Inflammatory macrophage (primary cell): ENCODE measurements around the gene AP3B2.
"Not testable (repeated sequence)": the region's sequence is repeated elsewhere in the genome, so short reads cannot be mapped to it uniquely, and the experiment has no call there.

Experiments
- DNase-seq, 2 donors: peaks; one replicate each; pipeline ENCODE4 v3.0.0-alpha.2; 2020 to 2022
- total RNA-seq, 18 experiments: gene quantifications; one replicate each; lab custom pipeline; 2026; ENCODE audit warnings: mixed read lengths in 6 of 18, inconsistent platforms in 2 of 18; lab: John Stamatoyannopoulos, UW

The AP3B2 gene, protein sequence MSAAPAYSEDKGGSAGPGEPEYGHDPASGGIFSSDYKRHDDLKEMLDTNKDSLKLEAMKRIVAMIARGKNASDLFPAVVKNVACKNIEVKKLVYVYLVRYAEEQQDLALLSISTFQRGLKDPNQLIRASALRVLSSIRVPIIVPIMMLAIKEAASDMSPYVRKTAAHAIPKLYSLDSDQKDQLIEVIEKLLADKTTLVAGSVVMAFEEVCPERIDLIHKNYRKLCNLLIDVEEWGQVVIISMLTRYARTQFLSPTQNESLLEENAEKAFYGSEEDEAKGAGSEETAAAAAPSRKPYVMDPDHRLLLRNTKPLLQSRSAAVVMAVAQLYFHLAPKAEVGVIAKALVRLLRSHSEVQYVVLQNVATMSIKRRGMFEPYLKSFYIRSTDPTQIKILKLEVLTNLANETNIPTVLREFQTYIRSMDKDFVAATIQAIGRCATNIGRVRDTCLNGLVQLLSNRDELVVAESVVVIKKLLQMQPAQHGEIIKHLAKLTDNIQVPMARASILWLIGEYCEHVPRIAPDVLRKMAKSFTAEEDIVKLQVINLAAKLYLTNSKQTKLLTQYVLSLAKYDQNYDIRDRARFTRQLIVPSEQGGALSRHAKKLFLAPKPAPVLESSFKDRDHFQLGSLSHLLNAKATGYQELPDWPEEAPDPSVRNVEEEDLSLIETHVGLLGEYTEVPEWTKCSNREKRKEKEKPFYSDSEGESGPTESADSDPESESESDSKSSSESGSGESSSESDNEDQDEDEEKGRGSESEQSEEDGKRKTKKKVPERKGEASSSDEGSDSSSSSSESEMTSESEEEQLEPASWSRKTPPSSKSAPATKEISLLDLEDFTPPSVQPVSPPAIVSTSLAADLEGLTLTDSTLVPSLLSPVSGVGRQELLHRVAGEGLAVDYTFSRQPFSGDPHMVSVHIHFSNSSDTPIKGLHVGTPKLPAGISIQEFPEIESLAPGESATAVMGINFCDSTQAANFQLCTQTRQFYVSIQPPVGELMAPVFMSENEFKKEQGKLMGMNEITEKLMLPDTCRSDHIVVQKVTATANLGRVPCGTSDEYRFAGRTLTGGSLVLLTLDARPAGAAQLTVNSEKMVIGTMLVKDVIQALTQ
- 0.04 to 0.80 (median 0.17) reads per million in 18 experiments for total RNA-seq

DNA sequence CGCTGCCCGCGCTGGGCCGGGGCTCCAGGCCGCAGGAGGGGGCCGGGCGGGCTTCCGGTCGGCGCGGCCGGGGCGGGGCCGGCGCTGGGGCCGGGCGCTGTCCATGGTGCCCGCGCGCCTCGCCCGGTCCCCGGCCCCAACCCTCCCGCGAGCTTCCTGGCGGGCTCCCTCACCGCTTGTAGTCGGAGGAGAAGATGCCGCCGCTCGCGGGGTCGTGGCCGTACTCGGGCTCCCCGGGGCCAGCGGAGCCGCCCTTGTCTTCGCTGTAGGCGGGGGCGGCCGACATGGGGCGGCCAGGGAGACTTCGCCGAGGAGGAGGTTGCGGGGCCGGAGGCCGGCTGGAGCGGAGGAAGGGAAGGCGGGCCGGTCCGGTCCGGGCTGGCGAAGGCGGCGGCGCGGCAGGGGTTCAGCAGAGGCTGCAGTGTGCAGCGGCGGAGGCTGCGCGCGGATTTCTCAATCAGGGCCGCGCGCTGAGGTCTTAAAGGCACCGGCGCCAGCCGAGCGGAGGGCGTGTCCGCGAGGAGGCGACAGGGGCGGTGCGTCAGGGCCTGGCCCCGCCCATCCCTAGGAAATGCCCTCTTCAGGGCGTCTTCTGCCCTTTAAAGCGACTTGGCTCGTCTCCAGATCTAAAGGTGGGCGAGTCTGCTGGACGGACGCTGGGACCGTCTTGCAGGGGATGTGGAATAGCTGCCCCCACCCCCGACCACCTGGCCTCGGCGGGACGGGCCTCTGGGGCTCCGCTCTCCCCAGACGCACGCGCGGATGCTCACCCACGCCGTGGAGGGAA, at the start of gene AP3B2:
Gene AP3B2, minus strand, starts transcription at position 455 of the 787 bp plus-strand sequence. Its CDS starts 169 bp downstream, at position 286.
- peak; percentile 74 to 83 for DNase-seq

DNA sequence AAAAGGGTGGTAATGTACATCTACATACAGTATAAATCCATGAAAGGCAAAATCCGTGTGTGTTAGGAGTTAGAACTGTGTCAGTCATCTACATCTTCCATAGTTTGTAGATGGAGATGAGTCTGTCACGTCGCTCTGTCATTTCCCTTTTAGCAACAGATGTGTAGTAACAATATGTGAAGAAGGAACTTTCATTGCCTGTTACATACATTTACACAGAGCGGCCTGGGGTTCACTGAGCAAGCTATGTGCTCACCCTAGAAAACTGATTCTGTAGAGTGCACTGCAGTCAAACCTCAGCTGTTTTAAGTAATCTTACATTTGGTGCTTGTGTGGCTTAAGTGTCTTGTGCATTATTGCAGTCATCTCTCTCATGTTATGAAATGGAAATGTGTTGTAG, 41.6 kb upstream of the AP3B2 start:
- peak; percentile 72 to 76 for DNase-seq

DNA sequence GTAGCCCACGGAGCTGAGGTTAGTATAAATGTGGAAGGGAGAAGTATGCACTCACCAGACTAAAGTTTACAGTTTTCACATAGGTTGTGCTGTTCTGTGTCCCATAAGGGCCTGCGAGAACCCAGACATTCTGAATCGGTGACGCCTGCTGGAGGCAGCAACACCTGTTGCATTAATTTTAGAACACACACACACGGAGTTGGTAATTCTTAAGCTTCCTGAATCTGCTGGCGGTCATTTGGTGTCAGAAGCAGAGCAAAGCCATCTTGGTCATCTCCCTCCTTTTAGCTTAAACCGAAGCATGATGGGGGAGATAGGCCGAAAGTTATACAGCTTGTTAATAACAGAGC, 41.1 kb upstream of the AP3B2 start:
- no peak for DNase-seq

DNA sequence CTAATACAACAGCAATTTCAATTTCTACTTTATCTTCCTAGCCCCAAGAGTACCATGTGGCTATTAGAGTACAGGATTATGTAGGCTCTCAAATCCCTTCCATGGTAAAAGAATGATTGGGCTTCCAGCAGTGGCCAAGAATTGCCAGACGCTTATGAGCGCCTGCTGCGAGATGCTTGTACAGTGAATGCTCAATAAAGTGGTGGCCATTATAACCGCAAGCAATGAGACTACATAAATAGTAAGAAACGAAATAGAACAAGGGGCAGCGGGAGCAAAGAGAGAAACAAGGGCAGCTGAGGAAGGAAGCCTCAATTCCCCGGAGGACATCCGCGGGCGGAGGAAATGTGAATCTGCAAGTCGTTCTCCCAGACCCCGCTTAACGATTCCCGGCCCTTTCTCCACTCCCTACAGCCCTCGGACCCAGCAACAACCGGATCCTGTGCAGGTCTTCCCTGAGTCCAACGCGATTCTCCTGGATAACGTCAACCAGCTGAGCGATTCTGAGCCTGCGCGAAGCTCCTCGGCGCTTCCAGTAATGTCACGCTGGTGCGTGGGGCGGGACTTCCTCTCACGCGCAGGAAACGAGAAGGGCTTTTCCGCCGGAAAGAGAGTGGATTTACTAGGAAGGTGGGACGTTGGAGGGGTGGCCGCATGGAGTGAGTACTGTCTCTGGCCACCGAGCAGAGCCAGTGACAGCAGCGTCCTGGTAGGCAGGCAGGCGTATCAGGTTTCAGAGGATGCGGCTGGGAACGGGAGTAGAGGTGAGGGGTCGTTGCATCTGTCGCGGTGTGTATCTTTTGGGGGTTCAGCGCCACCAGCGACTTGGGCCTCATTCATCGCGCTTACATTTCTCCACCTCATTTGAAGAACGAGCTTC, 40.5 kb upstream of the AP3B2 start:
- peak; percentile 95 to 98 for DNase-seq

DNA sequence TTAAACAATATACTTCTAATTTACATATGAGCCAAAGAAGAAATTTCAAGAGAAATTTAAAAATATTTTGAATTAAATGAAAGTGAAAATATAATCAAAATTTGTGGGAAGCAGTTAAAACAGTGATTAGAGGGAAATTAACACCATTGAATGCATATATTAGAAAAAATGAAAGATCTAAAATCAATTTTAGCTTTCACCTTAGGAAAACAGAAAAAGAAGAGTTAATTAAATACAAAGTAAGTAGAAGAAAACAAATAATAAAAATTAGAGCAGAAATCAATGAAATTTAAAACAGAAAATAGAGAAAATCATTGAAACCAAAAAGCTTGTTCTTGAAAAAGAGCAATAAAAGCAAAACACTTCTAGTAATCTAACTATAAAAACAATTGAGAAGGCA, 38.6 kb upstream of the AP3B2 start:
- DNase-seq, result no peak

DNA sequence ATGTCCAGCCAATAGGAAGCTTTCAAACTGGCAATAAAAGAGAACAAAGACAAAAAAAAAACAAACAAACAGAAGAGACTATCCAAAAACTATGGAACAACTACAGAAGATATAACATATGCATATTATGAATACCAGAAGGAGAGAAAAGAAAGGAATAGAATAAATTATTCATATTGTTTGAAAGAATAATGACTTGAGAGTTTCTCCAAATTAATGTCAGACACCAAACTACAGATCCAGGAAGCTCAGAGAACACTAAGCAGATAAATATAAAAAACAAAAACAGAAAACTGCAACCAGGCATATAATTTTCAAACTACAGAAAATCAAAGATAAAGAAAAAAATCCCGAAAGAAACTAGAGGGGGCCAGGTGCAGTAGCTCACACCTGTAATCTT, 34.1 kb upstream of the AP3B2 start:
- no peak for DNase-seq

DNA sequence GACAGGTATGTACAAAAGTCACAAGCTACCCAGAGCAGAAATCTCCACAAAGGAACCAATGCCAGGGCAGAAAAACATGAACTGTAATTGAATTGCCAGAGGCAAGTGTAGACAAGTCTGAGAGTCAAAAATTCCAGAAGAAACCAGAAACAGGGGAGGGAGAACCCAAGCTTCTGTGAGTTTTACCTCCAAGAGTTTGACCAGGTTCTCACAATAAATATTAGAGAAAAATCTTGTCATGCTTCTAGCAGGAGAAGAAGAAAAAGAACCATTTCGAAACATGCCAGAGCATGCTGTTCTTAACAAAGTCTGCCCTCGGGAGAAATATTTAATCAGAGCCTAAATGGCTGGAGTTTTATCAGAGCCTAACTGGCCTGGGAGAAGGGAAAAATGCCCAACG, 32.5 kb upstream of the AP3B2 start:
- DNase-seq, result no peak

DNA sequence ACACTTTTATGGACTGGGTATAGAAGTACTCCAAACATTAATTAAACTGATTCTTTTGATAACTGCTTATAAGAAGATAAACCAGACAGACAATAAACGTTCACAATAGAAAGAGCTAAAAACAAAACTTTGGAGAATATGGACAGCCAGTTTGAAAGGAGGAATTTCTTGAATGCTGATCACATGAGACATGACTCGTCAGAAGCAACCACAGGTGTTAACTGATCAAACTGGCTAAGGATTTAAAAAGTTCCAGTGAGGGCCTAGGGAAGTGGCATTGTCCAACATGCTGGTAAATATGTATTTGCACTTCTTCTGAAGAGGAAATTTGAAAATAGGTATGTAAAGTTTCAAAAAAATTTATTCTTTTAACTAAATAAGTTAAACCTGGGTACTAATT, 29.4 kb upstream of the AP3B2 start:
- DNase-seq, result no peak

DNA sequence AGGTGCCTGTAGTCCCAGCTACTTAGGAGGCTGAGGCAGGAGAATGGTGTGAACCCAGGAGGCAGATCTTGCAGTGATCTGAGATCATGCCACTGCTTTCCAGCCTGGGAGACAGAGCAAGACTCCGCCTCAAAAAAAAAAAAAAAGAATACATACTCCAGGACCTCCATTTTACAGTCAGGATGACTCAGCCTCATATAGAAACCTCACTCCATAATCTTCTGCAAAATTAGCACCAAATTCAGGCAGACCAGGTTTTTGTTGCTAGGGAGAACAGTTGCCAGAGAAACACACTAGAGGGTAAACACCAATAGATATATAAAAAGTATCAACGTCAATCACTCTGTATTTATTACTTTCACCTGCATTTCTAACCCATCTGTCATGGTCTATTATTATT, 28.3 kb upstream of the AP3B2 start:
- DNase-seq, result no peak

DNA sequence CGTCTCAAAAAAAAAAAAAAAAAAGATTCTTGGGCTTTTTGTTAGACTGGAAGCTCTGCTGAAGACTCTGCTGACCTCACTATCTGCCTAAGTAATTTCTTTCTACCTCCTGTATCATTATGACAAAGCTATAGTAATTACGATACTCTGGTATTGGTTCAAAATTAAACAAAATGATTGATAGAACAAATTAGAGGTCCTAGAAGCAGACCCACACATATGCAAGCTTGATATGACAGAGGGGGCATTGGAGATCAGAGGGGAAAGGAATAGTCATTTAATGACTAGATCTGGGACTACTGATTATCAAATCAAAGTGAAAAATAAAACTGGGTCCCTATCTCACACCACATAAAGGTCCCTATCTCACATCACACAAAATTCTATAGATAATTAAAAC, 21.9 kb upstream of the AP3B2 start:
- DNase-seq, result no peak

DNA sequence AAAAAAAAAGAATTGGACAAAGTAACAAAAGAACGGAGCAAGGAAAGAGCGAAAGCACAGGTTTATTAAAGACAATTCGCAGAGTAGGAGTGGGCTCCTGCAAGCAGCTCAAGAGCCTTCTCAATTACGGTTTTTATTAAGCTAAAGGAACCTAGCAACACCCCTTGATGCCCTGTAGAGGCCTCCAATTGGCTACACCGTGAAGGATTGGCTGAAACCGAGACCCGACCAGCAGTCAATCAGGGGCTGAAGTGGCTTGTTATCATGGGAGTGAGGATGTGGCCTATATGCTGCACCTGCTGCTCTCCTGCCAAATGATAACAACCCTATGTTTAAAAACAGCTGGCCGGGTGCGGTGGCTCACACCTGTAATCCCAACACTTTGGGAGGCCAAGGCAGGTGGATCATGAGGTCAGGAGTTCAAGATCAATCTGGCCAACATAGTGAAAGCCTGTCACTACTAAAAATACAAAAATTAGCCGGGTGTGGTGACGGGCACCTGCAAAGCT, 20.4 kb upstream of the AP3B2 start:
- DNase-seq, result no peak

DNA sequence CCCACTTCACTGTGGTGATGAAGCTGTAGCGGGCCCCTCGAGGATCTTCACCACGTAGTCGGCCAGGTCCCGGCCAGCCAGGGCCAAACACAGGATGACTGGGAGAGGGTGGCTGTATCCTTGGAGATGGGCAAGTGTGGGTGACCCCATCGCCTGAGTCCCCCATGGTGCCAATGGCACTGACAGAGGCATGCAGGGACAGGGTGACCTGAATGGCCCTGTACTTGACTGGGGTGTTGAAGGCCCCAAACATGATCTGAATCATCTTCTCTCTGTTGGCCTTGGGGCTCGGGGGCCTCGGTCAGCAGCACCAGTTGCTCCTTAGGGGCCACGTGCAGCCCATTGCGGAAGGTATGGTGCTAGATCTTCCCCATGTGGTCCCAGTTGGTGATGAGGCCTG, 17.1 kb upstream of the AP3B2 start:
- no peak for DNase-seq

DNA sequence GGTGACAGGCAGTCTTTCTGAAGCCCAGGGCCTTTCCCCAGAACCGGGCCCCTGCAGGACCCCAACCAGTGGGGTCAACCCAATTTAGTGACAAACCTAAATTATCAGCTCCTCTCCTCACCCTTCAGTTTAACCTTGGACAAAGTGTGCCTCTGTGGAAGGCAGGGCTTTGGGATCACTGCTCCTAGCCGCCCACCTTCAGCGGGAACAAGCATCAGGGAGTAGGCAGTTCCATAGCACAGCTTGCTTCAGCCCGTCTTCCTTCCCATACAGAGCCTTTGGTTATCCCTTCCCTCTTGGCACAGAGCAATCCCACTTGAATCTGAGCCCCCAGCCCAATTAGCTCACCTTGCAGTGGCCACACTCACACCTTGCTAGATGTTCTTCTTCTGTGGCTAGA, 5.3 kb upstream of the AP3B2 start:
- DNase-seq, result no peak

DNA sequence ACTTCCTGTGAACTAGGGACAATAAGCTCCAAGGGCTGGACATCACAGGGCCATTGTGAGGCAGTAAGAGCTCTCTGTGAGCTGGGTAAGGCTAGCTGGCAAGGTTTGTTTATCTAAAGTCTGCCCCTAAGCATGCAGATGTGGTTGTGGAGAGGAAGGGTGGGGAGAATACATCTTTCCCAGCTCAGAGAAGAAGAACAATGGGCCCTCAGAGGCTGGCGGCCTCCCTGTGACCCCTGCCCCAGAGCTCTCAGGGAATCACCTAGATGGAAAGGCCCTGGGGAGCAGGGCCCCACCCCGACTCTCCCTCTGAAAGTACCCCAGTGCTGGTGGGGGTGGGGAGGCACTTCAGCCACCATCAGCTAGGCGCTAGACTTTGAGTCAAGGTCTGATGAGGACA, 4.3 kb upstream of the AP3B2 start:
- DNase-seq, result no peak

DNA sequence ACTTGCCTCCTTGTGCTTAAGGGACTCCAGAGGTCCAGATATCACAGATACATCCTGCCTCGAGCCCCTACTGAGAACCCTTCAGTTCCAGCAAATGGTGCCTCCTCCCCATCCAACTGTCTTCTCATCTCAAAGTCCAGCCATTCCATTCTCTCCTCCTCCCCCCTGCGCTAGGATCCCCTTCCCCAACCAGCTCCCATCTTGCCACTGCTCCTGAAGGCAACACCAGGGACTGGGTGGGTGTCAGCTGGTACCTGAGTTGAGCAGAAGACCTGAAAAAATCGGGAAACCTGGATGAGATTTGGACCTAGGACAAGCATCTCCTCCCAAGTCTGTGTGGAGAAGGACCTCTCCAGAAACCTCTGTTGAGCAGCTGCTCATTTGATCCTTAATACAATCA, 2.4 kb upstream of the AP3B2 start:
- no peak for DNase-seq

DNA sequence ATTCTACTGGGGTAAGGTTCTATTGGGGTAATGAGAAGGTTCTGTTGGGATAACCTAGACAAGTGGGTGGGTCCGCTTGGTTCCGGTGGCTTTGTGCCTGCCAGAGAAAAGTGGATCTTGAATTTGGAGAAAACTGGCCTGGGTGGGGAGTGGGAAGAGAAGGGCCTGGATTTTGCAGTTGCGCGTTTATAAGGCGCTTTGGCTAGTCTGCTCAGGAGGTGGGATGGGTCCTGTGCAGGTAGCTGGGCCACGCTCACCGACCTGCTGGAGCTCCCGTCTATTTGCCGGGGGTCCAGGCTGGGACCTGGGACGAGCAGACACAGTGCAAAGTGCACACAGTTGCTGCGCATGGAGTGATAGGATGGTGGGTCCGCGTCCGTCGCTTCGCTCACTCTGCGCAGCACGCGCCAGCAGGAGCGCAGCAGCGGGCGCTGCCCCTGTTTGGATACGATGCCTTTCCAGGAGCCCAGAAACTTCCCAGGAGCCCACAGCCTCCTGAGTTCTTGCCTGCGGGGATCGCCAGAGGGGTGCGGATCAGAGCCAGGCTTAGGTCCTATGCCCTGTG, 1.3 kb upstream of the AP3B2 start:
- no peak for DNase-seq

DNA sequence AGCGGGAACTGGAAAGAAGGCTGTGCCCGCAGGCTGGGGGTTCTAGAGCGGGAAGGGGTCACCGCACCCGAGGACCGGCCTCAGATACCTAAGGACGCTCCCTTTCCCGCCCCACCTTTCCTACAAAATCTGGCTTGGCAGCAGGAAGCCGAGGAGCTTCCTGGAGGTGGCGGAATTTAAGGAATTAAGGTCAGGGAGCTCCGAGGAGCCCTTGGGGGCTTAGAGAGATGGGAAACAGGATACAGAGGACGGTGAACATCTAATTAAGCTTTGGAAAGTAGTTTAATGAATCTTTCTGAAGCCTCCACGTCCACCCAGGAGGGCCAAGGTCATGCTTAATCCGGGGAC, 507 bp upstream of the AP3B2 start:
- DNase-seq, result no peak

DNA sequence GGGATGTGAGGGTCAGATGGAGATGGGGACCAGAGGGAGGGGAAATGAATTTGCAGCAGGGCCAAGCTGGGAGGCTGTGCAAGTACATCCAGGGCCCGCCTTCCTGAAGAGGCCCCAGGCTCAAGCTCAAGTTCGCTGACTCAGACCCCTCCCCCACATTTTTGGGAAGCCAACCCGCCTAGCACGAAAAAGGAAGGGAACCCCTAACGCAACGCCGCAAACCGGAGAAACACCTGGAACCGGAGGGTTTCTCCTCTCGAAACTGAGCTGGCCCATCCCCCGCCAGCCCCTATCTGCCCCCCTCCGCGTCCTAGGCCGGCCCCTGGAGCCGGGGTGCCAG, 624 bp downstream of the AP3B2 start:
- no peak for DNase-seq

DNA sequence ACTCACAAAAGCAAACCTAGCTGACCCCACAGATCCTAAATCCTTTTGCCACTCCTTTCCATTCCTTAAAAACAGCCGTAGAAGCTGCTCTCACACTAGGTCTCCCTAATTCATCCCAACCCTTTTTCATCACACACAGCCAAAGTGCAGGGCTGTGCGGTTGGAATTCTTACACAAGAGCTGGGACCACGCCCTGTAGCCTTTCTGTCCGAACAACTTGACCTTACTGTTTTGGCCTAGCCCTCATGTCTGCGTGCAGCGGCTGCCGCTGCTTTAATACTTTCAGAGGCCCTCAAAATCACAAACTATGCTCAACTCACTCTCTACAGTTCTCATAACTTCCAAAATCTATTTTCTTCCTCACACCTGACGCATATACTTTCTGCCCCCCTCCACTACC, 3.8 kb downstream of the AP3B2 start:
- DNase-seq, result not testable (repeated sequence)

DNA sequence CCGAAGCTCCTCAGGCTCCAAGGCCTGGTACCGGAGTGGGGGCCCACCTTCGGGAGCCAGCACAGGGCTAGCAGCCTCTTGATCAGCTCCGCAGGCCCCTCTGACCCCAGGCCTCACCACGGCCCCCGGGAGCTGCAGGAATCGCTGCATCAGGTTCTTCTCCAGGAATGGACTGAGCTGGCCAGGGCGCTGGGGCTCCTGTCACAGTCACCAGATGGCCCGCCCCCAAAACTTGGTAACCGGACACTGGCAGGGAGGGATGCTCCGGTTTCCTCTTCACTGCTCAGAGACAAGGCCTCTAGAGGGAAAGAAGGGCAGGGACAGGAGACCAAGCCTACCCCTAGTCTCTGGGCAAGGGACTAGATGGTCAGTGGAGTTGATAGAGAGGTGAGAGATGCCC, 9.9 kb downstream of the AP3B2 start:
- no peak for DNase-seq

DNA sequence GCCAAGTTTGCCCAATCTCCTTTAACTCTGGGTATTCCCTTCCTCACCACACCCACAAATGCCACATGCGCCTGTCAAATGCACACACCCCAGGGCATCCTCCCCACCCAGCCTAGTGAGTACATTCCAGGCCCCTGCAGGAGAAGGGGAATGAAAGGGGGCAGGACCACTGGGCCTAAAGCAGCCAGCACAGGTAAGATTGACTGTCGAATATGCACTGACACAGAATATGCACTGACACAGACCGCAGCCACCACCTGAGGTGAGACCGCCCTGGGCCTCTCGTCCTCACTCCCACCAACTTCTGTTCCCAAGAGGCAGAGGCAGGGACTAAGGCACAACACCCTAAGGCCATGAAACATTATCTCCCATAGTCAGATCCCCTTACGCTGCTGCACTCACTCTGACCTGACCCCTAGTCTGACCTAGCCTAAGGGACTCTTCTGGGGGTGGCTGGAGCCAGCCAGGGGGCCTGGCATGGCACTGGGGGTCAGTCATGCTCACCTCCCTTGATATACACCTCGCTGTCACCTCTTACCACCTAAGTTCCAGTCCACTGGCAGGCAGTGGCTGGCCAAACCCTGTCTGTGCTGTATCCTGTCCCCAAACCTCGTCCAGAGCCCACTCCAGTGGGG, 10.8 kb downstream of the AP3B2 start:
- no peak for DNase-seq
